BLaER1 (cell line): ENCODE results near the gene FBXL20.
"Not testable (repeated sequence)": the region's sequence is repeated elsewhere in the genome, so short reads cannot be mapped to it uniquely, and the experiment has no call there.

Experiments used
- H3K27ac ChIP-seq: shearing (Covaris generic); formaldehyde crosslinking; 2 replicates; pipeline ENCODE4 v1.8.1; 2022
- H3K27me3 ChIP-seq: shearing (Covaris generic); formaldehyde crosslinking; 2 replicates; pipeline ENCODE4 v1.8.1; 2022
- H3K36me3 ChIP-seq: shearing (Covaris generic); formaldehyde crosslinking; 2 replicates; pipeline ENCODE4 v1.8.1; 2022
- H3K4me1 ChIP-seq: shearing (Covaris generic); formaldehyde crosslinking; 2 replicates; pipeline ENCODE4 v1.8.1; 2022
- H3K4me2 ChIP-seq: shearing (Covaris generic); formaldehyde crosslinking; 2 replicates; pipeline ENCODE4 v1.8.1; 2022
- H3K4me3 ChIP-seq: shearing (Covaris generic); formaldehyde crosslinking; 2 replicates; pipeline ENCODE4 v1.8.1; 2022
- H3K9ac ChIP-seq: shearing (Covaris generic); formaldehyde crosslinking; 2 replicates; pipeline ENCODE4 v1.8.1; 2022
- H3K9me3 ChIP-seq: shearing (Covaris generic); formaldehyde crosslinking; 2 replicates; pipeline ENCODE4 v1.8.1; 2022
- H4K20me1 ChIP-seq: shearing (Covaris generic); formaldehyde crosslinking; 2 replicates; pipeline ENCODE4 v1.8.1; 2022
- Cebpa-rat ChIP-seq: shearing (Covaris generic); IDR thresholded peaks from 2 replicates; pipeline ENCODE4 v1.8.1; 2022

The FBXL20 gene

GRCh38 chr17:39304188-39304587, 97.2 kb downstream of the FBXL20 start:
- H3K27me3 ChIP-seq: no peaks in the 10 kb centered on the region
- no peak overlapping the region for H3K27ac ChIP-seq
- peaks cover 17% of the 10 kb centered on the region for H3K4me1 ChIP-seq
- no peak for TF ChIP-seq Cebpa-rat
- no peak overlapping the region for H3K4me2 ChIP-seq
- no peak overlapping the region for H3K9ac ChIP-seq
- no peaks in the 10 kb centered on the region for H3K9me3 ChIP-seq
- H3K36me3 ChIP-seq: peaks cover 39% of the 10 kb centered on the region
- no peak overlapping the region for H3K4me3 ChIP-seq
- H4K20me1 ChIP-seq: peaks cover 32% of the 10 kb centered on the region; the same call in 1 of the 2 replicates

- no peak overlapping the region for H3K9ac ChIP-seq
- peaks cover 56% of the 10 kb centered on the region for H3K36me3 ChIP-seq
These were observed 107.4 kb downstream of the FBXL20 start for GRCh38 chr17:39294060-39294459.

GRCh38 chr17:39292546-39292945, 108.9 kb downstream of the FBXL20 start:
- not testable (repeated sequence) for H3K9me3 ChIP-seq, H4K20me1 ChIP-seq, H3K4me2 ChIP-seq, H3K27ac ChIP-seq, H3K4me3 ChIP-seq, H3K4me1 ChIP-seq, H3K9ac ChIP-seq, H3K27me3 ChIP-seq
- peaks cover 41% of the 10 kb centered on the region for H3K36me3 ChIP-seq

More at GRCh38 chr17:39294060-39294459, 107.4 kb downstream of the FBXL20 start:
- Histone ChIP-seq H3K4me2 (no peak overlapping the region), H4K20me1 (no peaks in the 10 kb centered on the region), H3K4me1 (no peaks in the 10 kb centered on the region), H3K9me3 (0 out of 2 replicates have a peak, but pooled peaks cover 5% of the 10 kb centered on the region), H3K27me3 (no peaks in the 10 kb centered on the region), H3K27ac (no peak overlapping the region), H3K4me3 (no peak overlapping the region)
- TF ChIP-seq Cebpa-rat: no peak

GRCh38 chr17:39286513-39286912, 114.9 kb downstream of the FBXL20 start:
- not testable (repeated sequence) for H3K9me3 ChIP-seq, H3K27ac ChIP-seq, H3K4me2 ChIP-seq, H3K4me3 ChIP-seq, H4K20me1 ChIP-seq, H3K4me1 ChIP-seq, H3K27me3 ChIP-seq, H3K9ac ChIP-seq
- peaks cover 20% of the 10 kb centered on the region for H3K36me3 ChIP-seq

GRCh38 chr17:39284685-39285084, 116.7 kb downstream of the FBXL20 start:
- H3K4me1 ChIP-seq: no peaks in the 10 kb centered on the region
- H3K9me3 ChIP-seq: no peaks in the 10 kb centered on the region
- H3K27me3 ChIP-seq: no peaks in the 10 kb centered on the region
- no peak overlapping the region for H3K4me3 ChIP-seq
- TF ChIP-seq Cebpa-rat: no peak
- H3K27ac ChIP-seq: no peak overlapping the region
- peaks cover 27% of the 10 kb centered on the region for H3K36me3 ChIP-seq
- no peaks in the 10 kb centered on the region for H4K20me1 ChIP-seq
- H3K4me2 ChIP-seq: no peak overlapping the region
- no peak overlapping the region for H3K9ac ChIP-seq

- H3K9ac ChIP-seq: no peak overlapping the region
- peaks cover 35% of the 10 kb centered on the region for H3K36me3 ChIP-seq
- H3K27me3 ChIP-seq: no peaks in the 10 kb centered on the region
- no peak overlapping the region for H3K27ac ChIP-seq
- H3K4me3 ChIP-seq: no peak overlapping the region
- H3K4me2 ChIP-seq: no peak overlapping the region
- no peak for TF ChIP-seq Cebpa-rat
- no peaks in the 10 kb centered on the region for H3K4me1 ChIP-seq
- H3K9me3 ChIP-seq: no peaks in the 10 kb centered on the region
- H4K20me1 ChIP-seq: no peaks in the 10 kb centered on the region
These were observed 117.5 kb downstream of the FBXL20 start for GRCh38 chr17:39283896-39284295.

GRCh38 chr17:39283098-39283497, 118.3 kb downstream of the FBXL20 start:
- Histone ChIP-seq H3K4me1 (no peaks in the 10 kb centered on the region), H3K27me3 (no peaks in the 10 kb centered on the region), H3K9ac (no peak overlapping the region), H3K9me3 (no peaks in the 10 kb centered on the region), H4K20me1 (no peaks in the 10 kb centered on the region), H3K4me3 (no peak overlapping the region), H3K27ac (no peak overlapping the region), H3K4me2 (no peak overlapping the region), H3K36me3 (peaks cover 43% of the 10 kb centered on the region)
- TF ChIP-seq Cebpa-rat: no peak

- Histone ChIP-seq H3K27me3 (no peaks in the 10 kb centered on the region), H3K4me2 (no peak overlapping the region), H3K9me3 (no peaks in the 10 kb centered on the region), H3K27ac (no peak overlapping the region), H3K4me1 (no peaks in the 10 kb centered on the region; the same call in 1 of the 2 replicates), H3K36me3 (peaks cover 46% of the 10 kb centered on the region), H3K9ac (no peak overlapping the region), H4K20me1 (no peaks in the 10 kb centered on the region), H3K4me3 (no peak overlapping the region)
- TF ChIP-seq Cebpa-rat: no peak
These were observed 119.6 kb downstream of the FBXL20 start for GRCh38 chr17:39281806-39282205.

- not testable (repeated sequence) for H3K4me3 ChIP-seq, H4K20me1 ChIP-seq, H3K4me2 ChIP-seq, H3K4me1 ChIP-seq, H3K27ac ChIP-seq, H3K9me3 ChIP-seq, H3K9ac ChIP-seq, H3K27me3 ChIP-seq
- H3K36me3 ChIP-seq: peaks cover 53% of the 10 kb centered on the region
These were observed 123.2 kb downstream of the FBXL20 start for GRCh38 chr17:39278246-39278645.

- H3K4me1 ChIP-seq: peaks cover 10% of the 10 kb centered on the region; the same call in 1 of the 2 replicates
- no peaks in the 10 kb centered on the region for H3K9me3 ChIP-seq
- no peaks in the 10 kb centered on the region for H3K27me3 ChIP-seq
- H3K4me3 ChIP-seq: no peak overlapping the region
- H4K20me1 ChIP-seq: no peaks in the 10 kb centered on the region
- no peak overlapping the region for H3K27ac ChIP-seq
- no peak overlapping the region for H3K9ac ChIP-seq
- no peak for TF ChIP-seq Cebpa-rat
- H3K4me2 ChIP-seq: no peak overlapping the region
- H3K36me3 ChIP-seq: peaks cover 64% of the 10 kb centered on the region
These were observed 124.3 kb downstream of the FBXL20 start for GRCh38 chr17:39277110-39277509.

GRCh38 chr17:39276113-39276512, 125.3 kb downstream of the FBXL20 start:
- no peak overlapping the region for H3K4me3 ChIP-seq
- H3K4me2 ChIP-seq: no peak overlapping the region
- no peak for TF ChIP-seq Cebpa-rat
- peaks cover 74% of the 10 kb centered on the region for H3K36me3 ChIP-seq
- no peak overlapping the region for H3K27ac ChIP-seq
- no peaks in the 10 kb centered on the region for H3K27me3 ChIP-seq
- no peaks in the 10 kb centered on the region for H3K9me3 ChIP-seq
- H3K9ac ChIP-seq: no peak overlapping the region
- peaks cover 10% of the 10 kb centered on the region; the same call in 1 of the 2 replicates for H3K4me1 ChIP-seq
- no peaks in the 10 kb centered on the region for H4K20me1 ChIP-seq
